Keratinocyte (primary cell): ENCODE results near the gene KLHL2.
"Not testable (repeated sequence)": the region's sequence is repeated elsewhere in the genome, so short reads cannot be mapped to it uniquely, and the experiment has no call there.

ENCODE experiments used
- EZH2 ChIP-seq: IDR thresholded peaks from one replicate; pipeline ENCODE4 v1.6.1; 2012; ENCODE audit warnings: inconsistent platforms, mild to moderate bottlenecking, low read length, moderate library complexity
- TF ChIP-seq, protein P1 (sequence below), 3 experiments: IDR thresholded peaks in 1 of 3; conservative IDR thresholded peaks in 1 of 3; optimal IDR thresholded peaks in 1 of 3; 2 replicates in 2 of 3; 3 replicates in 1 of 3; pipeline versions ENCODE3 to v1.5.1; 2011; ENCODE audit warnings: low read length in 3 of 3, mild to moderate bottlenecking in 3 of 3, moderate library complexity in 2 of 3, control low read depth in 1 of 3, inconsistent platforms in 1 of 3; ENCODE audit not compliant: insufficient read depth in 2 of 3; ENCODE audit errors: extremely low read depth in 1 of 3

DNA sequence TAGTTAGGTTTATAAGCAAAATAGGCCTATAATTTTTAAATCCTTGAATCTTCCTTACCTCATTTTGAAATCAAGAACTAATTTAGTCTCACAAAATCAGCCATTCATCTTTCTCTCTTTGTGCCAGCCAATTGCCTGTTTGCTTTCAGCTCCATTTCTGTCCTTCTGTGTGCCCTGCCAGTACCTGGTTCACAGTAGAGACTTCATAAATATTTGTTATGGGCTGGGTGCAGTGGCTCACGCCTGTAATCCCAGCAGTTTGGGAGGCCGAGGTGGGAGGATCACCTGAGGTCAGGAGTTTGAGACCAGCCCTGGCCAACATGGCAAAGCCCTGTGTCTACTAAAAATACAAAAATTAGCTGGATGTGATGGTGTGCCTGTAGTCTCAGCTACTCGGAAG, 31.9 kb upstream of the KLHL2 start:
- TF ChIP-seq, protein P1, sequence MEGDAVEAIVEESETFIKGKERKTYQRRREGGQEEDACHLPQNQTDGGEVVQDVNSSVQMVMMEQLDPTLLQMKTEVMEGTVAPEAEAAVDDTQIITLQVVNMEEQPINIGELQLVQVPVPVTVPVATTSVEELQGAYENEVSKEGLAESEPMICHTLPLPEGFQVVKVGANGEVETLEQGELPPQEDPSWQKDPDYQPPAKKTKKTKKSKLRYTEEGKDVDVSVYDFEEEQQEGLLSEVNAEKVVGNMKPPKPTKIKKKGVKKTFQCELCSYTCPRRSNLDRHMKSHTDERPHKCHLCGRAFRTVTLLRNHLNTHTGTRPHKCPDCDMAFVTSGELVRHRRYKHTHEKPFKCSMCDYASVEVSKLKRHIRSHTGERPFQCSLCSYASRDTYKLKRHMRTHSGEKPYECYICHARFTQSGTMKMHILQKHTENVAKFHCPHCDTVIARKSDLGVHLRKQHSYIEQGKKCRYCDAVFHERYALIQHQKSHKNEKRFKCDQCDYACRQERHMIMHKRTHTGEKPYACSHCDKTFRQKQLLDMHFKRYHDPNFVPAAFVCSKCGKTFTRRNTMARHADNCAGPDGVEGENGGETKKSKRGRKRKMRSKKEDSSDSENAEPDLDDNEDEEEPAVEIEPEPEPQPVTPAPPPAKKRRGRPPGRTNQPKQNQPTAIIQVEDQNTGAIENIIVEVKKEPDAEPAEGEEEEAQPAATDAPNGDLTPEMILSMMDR (optimal IDR thresholded peaks at IDR 0.05 in 1 of 3, IDR thresholded peaks at IDR 0.05 in 1 of 3, conservative IDR thresholded peaks at IDR 0.05 in 1 of 3; ENCODE audit: extremely low read depth in 1 of 3, insufficient read depth in 2 of 3, low read length in 3 of 3), result not testable (repeated sequence)
- not testable (repeated sequence) for TF ChIP-seq EZH2
